Keratinocyte (primary cell): ENCODE data around the gene SCP2. TPM values are rescaled to one million over a fixed set of nuclear protein-coding genes. Genes with fewer than 3 reads are reported as not detected.

Experiments used
- DNase-seq: peaks from one replicate; pipeline ENCODE4 v3.0.0-alpha.2; 2011; ENCODE audit warnings: low read depth, missing footprints, low spot score
- FAIRE-seq: peaks from 2 replicates; lab custom pipeline; 2011; peaks lifted over from hg19 to GRCh38; lab: Jason Lieb, UNC
- H2AFZ ChIP-seq: 2 replicates; pipeline ENCODE4 v1.6.0; 2012; ENCODE audit warnings: low read length, control low read depth, inconsistent platforms; ENCODE audit not compliant: control insufficient read depth
- H3K27ac ChIP-seq: 2 replicates; pipeline ENCODE4 v1.5.1; 2011; ENCODE audit warnings: low read length; ENCODE audit not compliant: control insufficient read depth, insufficient read depth
- H3K27me3 ChIP-seq: 3 replicates; pipeline ENCODE4 v1.6.0; 2011; ENCODE audit warnings: low read length; ENCODE audit not compliant: control insufficient read depth, insufficient read depth; ENCODE audit errors: extremely low read depth
- H3K36me3 ChIP-seq, 2 experiments: 2 replicates in 1 of 2; 3 replicates in 1 of 2; pipeline ENCODE4 v1.5.1; 2011; ENCODE audit warnings: low read length in 2 of 2, mild to moderate bottlenecking in 1 of 2; ENCODE audit not compliant: control insufficient read depth in 2 of 2, insufficient read depth in 2 of 2; ENCODE audit errors: extremely low read depth in 1 of 2
- H3K4me1 ChIP-seq: 3 replicates; pipeline ENCODE4 v1.5.1; 2011; ENCODE audit warnings: low read length; ENCODE audit not compliant: control insufficient read depth, insufficient read depth; ENCODE audit errors: extremely low read depth
- H3K4me2 ChIP-seq: 3 replicates; pipeline ENCODE4 v1.6.0; 2011; ENCODE audit warnings: low read depth, low read length; ENCODE audit not compliant: control insufficient read depth, insufficient read depth; ENCODE audit errors: extremely low read depth
- H3K4me3 ChIP-seq, 3 experiments: fragments of 200-600 bp in 1 of 3; sonication (generic) in 1 of 3; 2 replicates in 2 of 3; 3 replicates in 1 of 3; pipeline ENCODE4 v1.5.1; 2011 to 2016; ENCODE audit warnings: low read length in 3 of 3, mild to moderate bottlenecking in 3 of 3, control low read depth in 2 of 3, inconsistent platforms in 1 of 3, low read depth in 1 of 3, mixed read lengths in 1 of 3, mixed run types in 1 of 3, moderate library complexity in 1 of 3; ENCODE audit not compliant: control insufficient read depth in 2 of 3, insufficient read depth in 2 of 3; ENCODE audit errors: extremely low read depth in 1 of 3
- H3K79me2 ChIP-seq: 2 replicates; pipeline ENCODE4 v1.6.0; 2012; ENCODE audit warnings: low read length; ENCODE audit not compliant: control insufficient read depth, insufficient read depth
- H3K9ac ChIP-seq: 3 replicates; pipeline ENCODE4 v1.6.0; 2011; ENCODE audit warnings: low read length; ENCODE audit not compliant: control insufficient read depth, insufficient read depth; ENCODE audit errors: extremely low read depth
- H3K9me1 ChIP-seq: 3 replicates; pipeline ENCODE4 v1.6.0; 2011; ENCODE audit warnings: low read length; ENCODE audit not compliant: control insufficient read depth, insufficient read depth; ENCODE audit errors: extremely low read depth
- H3K9me3 ChIP-seq: 2 replicates; pipeline ENCODE4 v1.5.1; 2012; ENCODE audit warnings: low read depth, low read length; ENCODE audit not compliant: control insufficient read depth
- H4K20me1 ChIP-seq: 3 replicates; pipeline ENCODE4 v1.6.0; 2011; ENCODE audit warnings: low read length; ENCODE audit not compliant: control insufficient read depth, insufficient read depth; ENCODE audit errors: extremely low read depth
- EZH2 ChIP-seq: IDR thresholded peaks from one replicate; pipeline ENCODE4 v1.6.1; 2012; ENCODE audit warnings: inconsistent platforms, mild to moderate bottlenecking, low read length, moderate library complexity
- dilution Hi-C: fragments of 300-500 bp; cut with MboI; formaldehyde crosslinking; loops from one replicate; pipeline ENCODE4 v1.7.0; 2020; ENCODE audit warnings: low sequenced_read_pairs; ENCODE audit not compliant: extremely low pct_ligation_motif_present
- polyA plus RNA-seq, 5 experiments: library from polyadenylated mRNA; depleted of rRNA in 3 of 5; stranded (reverse) in 3 of 5; stranded (forward) in 1 of 5; unstranded in 1 of 5; fragments of >200 nt; gene quantifications; 1 replicate in 1 of 5; 2 replicates in 3 of 5; 3 replicates in 1 of 5; pipeline versions ENCODE4 v1.2.1 to v1.2.3, GENCODE V29; 2011 to 2012; ENCODE audit warnings: missing spikeins in 2 of 5, low read depth in 1 of 5, low replicate concordance in 1 of 5
- TF ChIP-seq, protein P1 (sequence below), 3 experiments: IDR thresholded peaks in 1 of 3; conservative IDR thresholded peaks in 1 of 3; optimal IDR thresholded peaks in 1 of 3; 2 replicates in 2 of 3; 3 replicates in 1 of 3; pipeline versions ENCODE3 to v1.5.1; 2011; ENCODE audit warnings: low read length in 3 of 3, mild to moderate bottlenecking in 3 of 3, moderate library complexity in 2 of 3, control low read depth in 1 of 3, inconsistent platforms in 1 of 3; ENCODE audit not compliant: insufficient read depth in 2 of 3; ENCODE audit errors: extremely low read depth in 1 of 3

SCP2 gene
- polyA plus RNA-seq, 1 donor (not counting 4 experiments of a cell fraction or from before 2014, with no cell fraction given): 116 TPM

DNA sequence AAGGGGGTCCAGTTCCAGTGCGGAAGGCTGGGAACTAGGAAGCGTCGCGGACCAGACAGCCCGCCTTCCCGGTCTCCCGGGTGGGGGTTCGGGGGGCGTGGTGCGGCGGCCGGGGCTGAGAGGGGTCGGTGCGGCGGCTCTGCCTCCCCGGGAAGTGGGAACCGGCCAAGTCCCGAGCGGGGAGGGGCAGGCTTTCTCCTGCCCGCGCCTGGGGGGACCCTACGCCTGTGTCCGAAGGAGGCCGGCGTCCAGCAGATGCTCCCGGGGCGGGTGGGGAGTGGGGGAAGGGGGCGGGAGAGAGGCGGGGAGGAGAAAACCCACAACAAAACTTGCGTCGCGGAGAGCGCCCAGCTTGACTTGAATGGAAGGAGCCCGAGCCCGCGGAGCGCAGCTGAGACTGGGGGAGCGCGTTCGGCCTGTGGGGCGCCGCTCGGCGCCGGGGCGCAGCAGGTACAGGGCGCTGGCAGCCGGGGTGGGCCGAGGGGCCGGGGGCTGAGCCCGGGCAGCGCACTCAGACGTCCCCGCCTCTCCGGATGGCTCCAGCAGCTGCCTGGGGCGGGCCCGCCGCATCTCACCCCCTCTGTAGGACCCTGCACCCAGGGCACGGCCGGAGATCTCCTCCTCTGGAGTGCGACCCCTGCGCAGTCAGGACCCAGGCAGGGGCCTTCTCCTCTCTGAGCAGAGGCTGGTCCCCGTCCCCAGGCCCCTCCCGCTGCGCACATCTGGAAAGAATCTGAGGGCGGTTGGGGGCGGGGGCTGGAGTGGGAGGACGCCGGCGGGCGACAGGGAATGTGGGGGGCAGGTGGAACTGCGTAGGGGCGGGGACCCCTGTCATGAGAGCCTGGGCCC is 135.0 kb downstream of the SCP2 start, which contains the start of gene PODN:
TSS of gene PODN (plus strand) at position 355 of the 849 bp plus-strand sequence. CDS start 7,643 bp downstream, outside the sequence.
- H3K9me1 ChIP-seq: no peaks in the 10 kb centered on the region
- TF ChIP-seq EZH2: no peak
- TF ChIP-seq, protein P1, sequence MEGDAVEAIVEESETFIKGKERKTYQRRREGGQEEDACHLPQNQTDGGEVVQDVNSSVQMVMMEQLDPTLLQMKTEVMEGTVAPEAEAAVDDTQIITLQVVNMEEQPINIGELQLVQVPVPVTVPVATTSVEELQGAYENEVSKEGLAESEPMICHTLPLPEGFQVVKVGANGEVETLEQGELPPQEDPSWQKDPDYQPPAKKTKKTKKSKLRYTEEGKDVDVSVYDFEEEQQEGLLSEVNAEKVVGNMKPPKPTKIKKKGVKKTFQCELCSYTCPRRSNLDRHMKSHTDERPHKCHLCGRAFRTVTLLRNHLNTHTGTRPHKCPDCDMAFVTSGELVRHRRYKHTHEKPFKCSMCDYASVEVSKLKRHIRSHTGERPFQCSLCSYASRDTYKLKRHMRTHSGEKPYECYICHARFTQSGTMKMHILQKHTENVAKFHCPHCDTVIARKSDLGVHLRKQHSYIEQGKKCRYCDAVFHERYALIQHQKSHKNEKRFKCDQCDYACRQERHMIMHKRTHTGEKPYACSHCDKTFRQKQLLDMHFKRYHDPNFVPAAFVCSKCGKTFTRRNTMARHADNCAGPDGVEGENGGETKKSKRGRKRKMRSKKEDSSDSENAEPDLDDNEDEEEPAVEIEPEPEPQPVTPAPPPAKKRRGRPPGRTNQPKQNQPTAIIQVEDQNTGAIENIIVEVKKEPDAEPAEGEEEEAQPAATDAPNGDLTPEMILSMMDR (optimal IDR thresholded peaks at IDR 0.05 in 1 of 3, IDR thresholded peaks at IDR 0.05 in 1 of 3, conservative IDR thresholded peaks at IDR 0.05 in 1 of 3; ENCODE audit: extremely low read depth in 1 of 3, insufficient read depth in 2 of 3, low read length in 3 of 3): no peak
- no peaks in the 10 kb centered on the region for H3K4me1 ChIP-seq
- H3K9me3 ChIP-seq: no peaks in the 10 kb centered on the region
- no peak within 1 kb of the TSS for H3K27ac ChIP-seq
- H3K79me2 ChIP-seq: no peaks in the 10 kb centered on the region
- H4K20me1 ChIP-seq: no peaks in the 10 kb centered on the region
- dilution Hi-C loops: no loop called here
- H3K27me3 ChIP-seq: peaks cover 53% of the 10 kb centered on the region
- FAIRE-seq (no peak), DNase-seq (no peak)
- no peaks in the 10 kb centered on the region for H3K36me3 ChIP-seq
- no peak within 1 kb of the TSS for H3K4me3 ChIP-seq
- H2AFZ ChIP-seq: no peak within 1 kb of the TSS
- no peak within 1 kb of the TSS for H3K4me2 ChIP-seq
- no peak within 1 kb of the TSS for H3K9ac ChIP-seq

DNA sequence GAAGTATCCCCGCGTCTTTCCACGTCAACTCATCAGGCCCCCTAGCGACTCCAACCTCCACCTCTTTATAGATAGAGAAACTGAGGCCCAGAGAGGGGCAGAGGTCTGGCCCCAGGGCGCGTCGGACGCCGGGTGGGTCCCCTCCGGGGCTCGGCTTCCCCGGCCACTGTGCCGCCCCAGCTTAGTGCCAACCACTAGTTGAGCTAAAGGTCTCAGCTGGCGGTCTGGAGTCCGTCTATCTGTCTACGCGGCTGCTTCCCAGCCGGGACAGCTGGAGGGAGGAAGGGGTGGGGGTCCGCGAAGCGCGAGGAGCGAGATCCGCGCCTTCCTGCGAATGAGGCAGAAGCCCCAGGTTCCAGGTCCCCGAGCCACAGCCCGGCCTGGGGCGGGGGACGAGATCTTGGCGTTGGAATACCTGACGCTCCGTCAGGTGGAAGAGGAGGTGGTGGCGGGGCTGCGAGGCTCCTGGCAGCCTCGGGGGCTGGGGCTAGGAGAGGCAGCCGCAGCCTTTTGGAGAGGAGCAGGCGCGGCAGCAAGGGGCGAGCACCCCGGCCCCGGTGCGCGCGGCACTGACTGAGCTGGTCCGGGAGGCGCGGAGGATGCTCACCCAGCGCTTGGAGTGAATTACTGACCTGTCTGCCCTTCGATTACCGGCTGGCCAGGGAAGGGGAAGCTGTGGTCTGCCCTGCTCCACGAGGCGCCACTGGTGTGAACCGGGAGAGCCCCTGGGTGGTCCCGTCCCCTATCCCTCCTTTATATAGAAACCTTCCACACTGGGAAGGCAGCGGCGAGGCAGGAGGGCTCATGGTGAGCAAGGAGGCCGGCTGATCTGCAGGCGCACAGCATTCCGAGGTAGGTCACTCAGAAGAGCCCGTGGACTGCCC is 135.9 kb downstream of the SCP2 start:
- Histone ChIP-seq H3K4me2 (no peak overlapping the region), H3K9me3 (no peaks in the 10 kb centered on the region), H3K27me3 (peaks cover 53% of the 10 kb centered on the region), H3K9me1 (no peaks in the 10 kb centered on the region), H3K36me3 (no peaks in the 10 kb centered on the region), H3K27ac (no peak overlapping the region), H3K4me3 (no peak overlapping the region), H4K20me1 (no peaks in the 10 kb centered on the region), H3K9ac (no peak overlapping the region), H3K79me2 (no peaks in the 10 kb centered on the region), H3K4me1 (no peaks in the 10 kb centered on the region), H2AFZ (no peak overlapping the region)
- DNase-seq: no peak
- peak; percentile 96 for TF ChIP-seq EZH2
- TF ChIP-seq, protein P1 (optimal IDR thresholded peaks at IDR 0.05 in 1 of 3, IDR thresholded peaks at IDR 0.05 in 1 of 3, conservative IDR thresholded peaks at IDR 0.05 in 1 of 3; ENCODE audit: extremely low read depth in 1 of 3, insufficient read depth in 2 of 3, low read length in 3 of 3): no peak
- dilution Hi-C loops: no loop called here
- FAIRE-seq: no peak
